Measurements from ENCODE around the gene SEMA6B.
"Not testable (repeated sequence)": the region's sequence is repeated elsewhere in the genome, so short reads cannot be mapped to it uniquely, and the experiment has no call there.

The SEMA6B gene

GRCh38 chr19:4547303-4548237 lies 11.9 kb downstream of the SEMA6B start:
- DNase-seq (ENCODE audit: low spot score) = no peak

GRCh38 chr19:4543842-4544647 lies 15.4 kb downstream of the SEMA6B start:
- no peak for DNase-seq (ENCODE audit: low spot score)

- no peak for DNase-seq (ENCODE audit: low spot score)
Observed at GRCh38 chr19:4542896-4543841, 16.3 kb downstream of the SEMA6B start.

- DNase-seq (ENCODE audit: low spot score) = not testable (repeated sequence)
Observed at GRCh38 chr19:4541806-4542145, 17.7 kb downstream of the SEMA6B start.

- DNase-seq (ENCODE audit: low spot score) = no peak
Observed at GRCh38 chr19:4541114-4541805, 18.2 kb downstream of the SEMA6B start.

GRCh38 chr19:4539693-4540581 lies 19.5 kb downstream of the SEMA6B start, which contains the start of gene LRG1:
Gene LRG1, minus strand, starts transcription at chr19:4540036. Its CDS starts 23 bp downstream, at chr19:4540013.
- DNase-seq (ENCODE audit: low spot score) = no peak

GRCh38 chr19:4539169-4539692 lies 20.3 kb downstream of the SEMA6B start:
- DNase-seq (ENCODE audit: low spot score) = no peak

GRCh38 chr19:4538601-4538954 lies 20.9 kb downstream of the SEMA6B start:
- DNase-seq (ENCODE audit: low spot score) = no peak

- no peak for DNase-seq (ENCODE audit: low spot score)
Observed at GRCh38 chr19:4537953-4538600, 21.4 kb downstream of the SEMA6B start.

- no peak for DNase-seq (ENCODE audit: low spot score)
Observed at GRCh38 chr19:4536798-4537197, 22.7 kb downstream of the SEMA6B start.

GRCh38 chr19:4534836-4535658 lies 24.4 kb downstream of the SEMA6B start, which contains the start of gene PLIN5:
Gene PLIN5, minus strand, starts transcription at chr19:4535224. Its CDS starts 1,150 bp downstream, at chr19:4534074.
- DNase-seq (ENCODE audit: low spot score) = peak; percentile 76

- no peak for DNase-seq (ENCODE audit: low spot score)
Observed at GRCh38 chr19:4533835-4534424, 25.6 kb downstream of the SEMA6B start.

- DNase-seq (ENCODE audit: low spot score) = no peak
Observed at GRCh38 chr19:4533334-4533733, 26.1 kb downstream of the SEMA6B start.

- no peak for DNase-seq (ENCODE audit: low spot score)
Observed at GRCh38 chr19:4531562-4532165, 27.8 kb downstream of the SEMA6B start.

GRCh38 chr19:4529924-4530522 lies 29.5 kb downstream of the SEMA6B start:
- no peak for DNase-seq (ENCODE audit: low spot score)

GRCh38 chr19:4528843-4529242 lies 30.6 kb downstream of the SEMA6B start:
- DNase-seq (ENCODE audit: low spot score) = no peak

- not testable (repeated sequence) for DNase-seq (ENCODE audit: low spot score)
Observed at GRCh38 chr19:4527377-4527776, 32.1 kb downstream of the SEMA6B start.

Measured in Ammon's horn (tissue), 1 donor.